K562 (cell line): ENCODE data around the gene CEND1. TPM values are rescaled to one million over a fixed set of nuclear protein-coding genes. Genes with fewer than 3 reads are reported as not detected.

Experiments used
- C11orf30 ChIP-seq: fragments of 450-650 bp; IDR thresholded peaks from 2 replicates; pipeline ENCODE4 v1.6.1; 2016; ENCODE audit warnings: low read depth, mild to moderate bottlenecking
- CBFB ChIP-seq: sonication (generic); formaldehyde crosslinking; IDR thresholded peaks from 2 replicates; pipeline ENCODE4 v1.4.0; 2020; ENCODE audit warnings: mild to moderate bottlenecking, missing genetic modification reagents
- CHAMP1 ChIP-seq: fragments of 450-650 bp; IDR thresholded peaks from 2 replicates; pipeline ENCODE4 v1.6.1; 2016; ENCODE audit warnings: mild to moderate bottlenecking
- ETV6 ChIP-seq, 3 experiments: fragments of 150-350 bp in 1 of 3; sonication (generic) in 1 of 3; formaldehyde crosslinking in 1 of 3; IDR thresholded peaks; 2 replicates each; pipeline versions ENCODE4 v1.6.1 to v1.8.0; 2014 to 2022; ENCODE audit warnings: borderline replicate concordance in 2 of 3, low read depth in 2 of 3, antibody characterized with exemption in 1 of 3, low read length in 1 of 3, mild to moderate bottlenecking in 1 of 3, missing genetic modification reagents in 1 of 3
- GTF3C2 ChIP-seq: IDR thresholded peaks from 3 replicates; pipeline ENCODE4 v1.6.1; 2011; ENCODE audit warnings: borderline replicate concordance, mild to moderate bottlenecking, moderate library complexity; ENCODE audit not compliant: insufficient read length; ENCODE audit errors: extremely low read depth
- HDAC1 ChIP-seq, 2 experiments: fragments of 450-650 bp; IDR thresholded peaks; 2 replicates each; pipeline ENCODE4 v1.6.1; 2016 to 2017; ENCODE audit warnings: inconsistent platforms in 1 of 2, mild to moderate bottlenecking in 1 of 2, moderate library complexity in 1 of 2
- MTA1 ChIP-seq: fragments of 450-650 bp; IDR thresholded peaks from 2 replicates; pipeline ENCODE4 v1.6.1; 2017; ENCODE audit warnings: borderline replicate concordance
- MYBL2 ChIP-seq, 2 experiments: fragments of 450-650 bp in 1 of 2; sonication (generic) in 1 of 2; formaldehyde crosslinking in 1 of 2; IDR thresholded peaks; 2 replicates each; pipeline versions ENCODE4 v1.6.1 to v1.8.1; 2017 to 2022; ENCODE audit warnings: borderline replicate concordance in 1 of 2, inconsistent platforms in 1 of 2, low read depth in 1 of 2, mild to moderate bottlenecking in 1 of 2, missing genetic modification reagents in 1 of 2, moderate library complexity in 1 of 2
- TAF1 ChIP-seq: IDR thresholded peaks from 2 replicates; pipeline ENCODE4 v1.6.1; 2011; ENCODE audit warnings: mild to moderate bottlenecking, low read length, moderate library complexity; ENCODE audit not compliant: insufficient read depth, control insufficient read depth, severe bottlenecking; ENCODE audit errors: extremely low read depth
- ZNF431 ChIP-seq: sonication (generic); formaldehyde crosslinking; IDR thresholded peaks from 2 replicates; pipeline ENCODE4 v1.8.0; 2022; ENCODE audit warnings: mild to moderate bottlenecking, missing genetic modification reagents
- ZNF436 ChIP-seq: fragments of 250-450, 450-650 bp; sonication (Bioruptor Pico); formaldehyde crosslinking; IDR thresholded peaks from 2 replicates; pipeline ENCODE4 v1.7.0; 2020; ENCODE audit warnings: mild to moderate bottlenecking
- ZNF644 ChIP-seq: fragments of 200-800 bp; sonication (Bioruptor generic); IDR thresholded peaks from 2 replicates; pipeline ENCODE4 v1.6.1; 2016; ENCODE audit warnings: low read depth, missing genetic modification characterization, missing compliant biosample characterization
- ZNF707 ChIP-seq: fragments of 250-450 bp; sonication (Bioruptor Pico); conservative IDR thresholded peaks from 2 replicates; pipeline ENCODE4 v1.8.0; 2022; ENCODE audit warnings: inconsistent platforms, mild to moderate bottlenecking, moderate library complexity
- polyA plus RNA-seq, 8 experiments: library from polyadenylated mRNA; depleted of rRNA in 4 of 8; stranded (reverse) in 5 of 8; unstranded in 3 of 8; fragments of >200 nt; fragmentation: Nextera tagmentation in 2 of 8; fragmentation: Illumina TruSeq in 1 of 8; extraction: Ambion mirVana in 2 of 8; extraction: Trizol in 1 of 8; gene quantifications; 2 replicates each; pipeline versions ENCODE4 v1.2.1 to v1.2.3, GENCODE V29; 2011 to 2014; ENCODE audit warnings: inconsistent platforms in 1 of 8, missing spikeins in 1 of 8
- total RNA-seq, 7 experiments: library from RNA; depleted of rRNA in 6 of 7; stranded (reverse); fragments of >200 nt in 6 of 7; fragmentation: Illumina TruSeq in 2 of 7; extraction: Trizol in 2 of 7; gene quantifications; 2 replicates each; pipeline versions ENCODE4 v1.2.1 to v1.2.3, GENCODE V29; 2011 to 2021; ENCODE audit warnings: low replicate concordance in 1 of 7

CEND1 gene
- total and polyA plus RNA-seq, 9 of the 15 experiments (the other 6 are each of a cell fraction or from before 2014, with no cell fraction given): 0.13 to 0.18 (median 0.16) TPM; not detected in 6

GRCh38 chr11:810040-810567, 20.2 kb upstream of the CEND1 start (continued):
- TF ChIP-seq CHAMP1 (no peak), CBFB (peak; percentile 65; the same call in 1 of the 2 replicates), C11orf30 (no peak), MTA1 (no peak), ZNF431 (CRISPR knock-in tag) (no peak), ETV6 (IDR thresholded peaks at IDR 0.05; ENCODE audit: borderline replicate concordance in 1 of 2, low read depth in 2 of 2, low read length in 1 of 2) (no peak), ETV6 (CRISPR knock-in tag; IDR thresholded peaks at IDR 0.05; ENCODE audit: borderline replicate concordance) (no peak), HDAC1 (IDR thresholded peaks at IDR 0.05) (0 out of 4 replicates have a peak, but pooled peaks of 1 of the 2 experiments have one; percentile 33), ZNF436 (no peak), GTF3C2 (no peak), MYBL2 (IDR thresholded peaks at IDR 0.05; ENCODE audit: low read depth) (no peak), MYBL2 (CRISPR knock-in tag; IDR thresholded peaks at IDR 0.05; ENCODE audit: borderline replicate concordance) (no peak), ZNF644 (no peak), TAF1 (no peak), ZNF707 (CRISPR knock-in tag) (no peak)
